CD14-positive monocyte (primary cell): ENCODE data around the gene CAPN3. TPM values are rescaled to one million over a fixed set of nuclear protein-coding genes. Genes with fewer than 3 reads are reported as not detected.

ENCODE experiments used
- DNase-seq, 3 donors: peaks; one replicate each; pipeline ENCODE4 v3.0.0-alpha.2; 2011 to 2022
- H2AFZ ChIP-seq: 2 replicates; pipeline ENCODE4 v1.6.0; 2012; ENCODE audit warnings: mild to moderate bottlenecking, low read depth, low read length, inconsistent platforms; ENCODE audit not compliant: insufficient read depth, poor library complexity, severe bottlenecking
- H3K27ac ChIP-seq, 2 donors: 1 replicate in 1 of 2; 2 replicates in 1 of 2; pipeline ENCODE4 v1.5.1; 2012 to 2013; ENCODE audit warnings: low read length in 2 of 2, control low read depth in 1 of 2, inconsistent platforms in 1 of 2, low read depth in 1 of 2, mild to moderate bottlenecking in 1 of 2
- H3K27me3 ChIP-seq, 2 donors: one replicate each; pipeline versions ENCODE4 v1.6.0 to v1.6.1; 2011 to 2013; ENCODE audit warnings: low read length in 2 of 2; ENCODE audit not compliant: control insufficient read depth in 2 of 2, insufficient read depth in 2 of 2
- H3K36me3 ChIP-seq, 2 donors: replicated peaks in 1 of 2; 1 replicate in 1 of 2; 2 replicates in 1 of 2; pipeline versions ENCODE4 v1.5.1 to v1.6.1; 2012 to 2013; ENCODE audit warnings: low read length in 2 of 2, control low read depth in 1 of 2, inconsistent platforms in 1 of 2, mild to moderate bottlenecking in 1 of 2; ENCODE audit not compliant: insufficient read depth in 2 of 2, control insufficient read depth in 1 of 2
- H3K4me1 ChIP-seq, 2 donors: 1 replicate in 1 of 2; 2 replicates in 1 of 2; pipeline versions ENCODE4 v1.5.1 to v1.6.1; 2012 to 2013; ENCODE audit warnings: low read length in 2 of 2, control low read depth in 1 of 2, inconsistent platforms in 1 of 2, mild to moderate bottlenecking in 1 of 2, moderate library complexity in 1 of 2; ENCODE audit not compliant: insufficient read depth in 2 of 2, control insufficient read depth in 1 of 2
- H3K4me2 ChIP-seq: replicated peaks from 2 replicates; pipeline ENCODE3; 2012; ENCODE audit warnings: low read length, moderate library complexity, mild to moderate bottlenecking; ENCODE audit not compliant: poor library complexity, severe bottlenecking; ENCODE audit errors: extremely low read depth
- H3K4me3 ChIP-seq, 3 experiments: fragments of 200-600 bp in 1 of 3; sonication (generic) in 1 of 3; replicated peaks in 1 of 3; 1 replicate in 2 of 3; 2 replicates in 1 of 3; pipeline ENCODE4 v1.5.1; 2011 to 2013; ENCODE audit warnings: low read length in 3 of 3, mild to moderate bottlenecking in 3 of 3, control low read depth in 2 of 3, low read depth in 2 of 3, inconsistent platforms in 1 of 3, moderate library complexity in 1 of 3
- H3K79me2 ChIP-seq: 2 replicates; pipeline ENCODE4 v1.6.0; 2012; ENCODE audit warnings: mild to moderate bottlenecking, control low read depth, inconsistent platforms, low read length, moderate library complexity; ENCODE audit not compliant: insufficient read depth
- H3K9ac ChIP-seq: 2 replicates; pipeline ENCODE4 v1.6.0; 2017; ENCODE audit warnings: low read length, mild to moderate bottlenecking; ENCODE audit not compliant: insufficient read depth, poor library complexity, severe bottlenecking
- H3K9me3 ChIP-seq, 2 donors: replicated peaks in 1 of 2; 1 replicate in 1 of 2; 2 replicates in 1 of 2; pipeline versions ENCODE4 v1.5.1 to v1.6.1; 2012 to 2013; ENCODE audit warnings: low read length in 2 of 2, control low read depth in 1 of 2; ENCODE audit not compliant: control insufficient read depth in 1 of 2, insufficient read depth in 1 of 2
- H4K20me1 ChIP-seq: 2 replicates; pipeline ENCODE4 v1.6.0; 2012; ENCODE audit warnings: mild to moderate bottlenecking, low read length, control low read depth, moderate library complexity; ENCODE audit not compliant: insufficient read depth
- H3K27ac Mint-ChIP-seq, 7 donors: one replicate each; pipeline ENCODE4 v1.8.0; 2020; ENCODE audit warnings: mild to moderate bottlenecking in 7 of 7, mixed read lengths in 7 of 7, moderate library complexity in 6 of 7, inconsistent platforms in 2 of 7
- H3K27me3 Mint-ChIP-seq, 3 donors: one replicate each; pipeline ENCODE4 v1.8.0; 2021 to 2022; ENCODE audit warnings: low read depth in 3 of 3, mild to moderate bottlenecking in 3 of 3, mixed read lengths in 3 of 3, moderate library complexity in 3 of 3, inconsistent platforms in 1 of 3
- H3K36me3 Mint-ChIP-seq, 2 donors: one replicate each; pipeline ENCODE4 v1.8.0; 2020; ENCODE audit warnings: mixed read lengths in 2 of 2, inconsistent platforms in 1 of 2, mild to moderate bottlenecking in 1 of 2
- H3K4me1 Mint-ChIP-seq: one replicate; pipeline ENCODE4 v1.8.0; 2020; ENCODE audit warnings: mild to moderate bottlenecking, mixed read lengths
- H3K4me3 Mint-ChIP-seq, 2 donors: one replicate each; pipeline ENCODE4 v1.8.0; 2020; ENCODE audit warnings: mild to moderate bottlenecking in 2 of 2, mixed read lengths in 2 of 2, moderate library complexity in 1 of 2
- H3K9me3 Mint-ChIP-seq, 7 donors: one replicate each; pipeline ENCODE4 v1.8.0; 2020 to 2022; ENCODE audit warnings: mixed read lengths in 7 of 7, mild to moderate bottlenecking in 6 of 7, moderate library complexity in 6 of 7, inconsistent platforms in 2 of 7
- CTCF ChIP-seq: fragments of 200-600 bp; IDR thresholded peaks from one replicate; pipeline ENCODE4 v1.8.0; 2022; ENCODE audit warnings: antibody characterized with exemption, mild to moderate bottlenecking
- WGBS: methylation state at CpG from one replicate; pipeline ENCODE4 v1.1.5; 2013; ENCODE audit warnings: missing lambda C conversion rate; ENCODE audit not compliant: insufficient coverage; 5-methylcytosine and 5-hydroxymethylcytosine counted together
- intact Hi-C, 2 donors: fragments of 100-400 bp; cut with micrococcal nuclease; formaldehyde crosslinking; loops; one replicate each; pipeline versions ENCODE4 v1.15.0 to v1.15.1; 2023
- polyA plus RNA-seq, 3 donors: library from polyadenylated mRNA; depleted of rRNA in 1 of 3; unstranded in 2 of 3; stranded (reverse) in 1 of 3; fragments of 300-500 nt in 2 of 3; fragments of >200 nt in 1 of 3; fragmentation: Illumina TruSeq in 2 of 3; gene quantifications; 1 replicate in 2 of 3; 2 replicates in 1 of 3; pipeline ENCODE4 v1.2.3, GENCODE V29; 2012 to 2021

Gene CAPN3
- polyA plus RNA-seq, 3 donors: 2.9 to 76.5 (median 3.6) TPM

GRCh38 chr15:42421376-42421775 is 62.1 kb downstream of the CAPN3 start:
- Mint-ChIP-seq H3K27ac (no peak overlapping the region), H3K4me3 (no peak overlapping the region)
- TF ChIP-seq CTCF: no peak

GRCh38 chr15:42427429-42428223 is 68.3 kb downstream of the CAPN3 start:
- H3K4me1 ChIP-seq: no peaks in the 10 kb centered on the region
- H2AFZ ChIP-seq: no peak overlapping the region
- intact Hi-C loops: loop anchor here in 1 of 2 donors (10.0 kb wide), 1 partner anchor 193 kb away; no protein-coding TSS in a partner anchor
- 96% methylated on average over 3 of the region's 7 CpGs for WGBS
- peaks cover 0 to 2% (median 0%) of the 10 kb centered on the region in 3 donors for H3K27me3 Mint-ChIP-seq
- H3K4me2 ChIP-seq: no peak overlapping the region
- H3K27ac ChIP-seq: no peak overlapping the region
- no peak overlapping the region for H3K9ac ChIP-seq
- peaks cover 100% of the 10 kb centered on the region in 2 donors for H3K36me3 ChIP-seq
- no peak overlapping the region for H3K4me3 ChIP-seq
- peaks cover 88 to 98% of the 10 kb centered on the region in 2 donors for H3K36me3 Mint-ChIP-seq
- no peak for TF ChIP-seq CTCF
- H3K27me3 ChIP-seq: no peaks in the 10 kb centered on the region
- H3K9me3 ChIP-seq: no peaks in the 10 kb centered on the region
- H4K20me1 ChIP-seq: peaks cover 72% of the 10 kb centered on the region
- H3K4me3 Mint-ChIP-seq: no peak overlapping the region
- H3K79me2 ChIP-seq: no peaks in the 10 kb centered on the region
- H3K9me3 Mint-ChIP-seq: no peaks in the 10 kb centered on the region
- DNase-seq: no peak
- H3K4me1 Mint-ChIP-seq: no peaks in the 10 kb centered on the region
- no peak overlapping the region for H3K27ac Mint-ChIP-seq

More at GRCh38 chr15:42421376-42421775, 62.1 kb downstream of the CAPN3 start:
- H3K4me1 ChIP-seq: no peaks in the 10 kb centered on the region
- Mint-ChIP-seq H3K4me1 (no peaks in the 10 kb centered on the region), H3K27me3 (no peaks in the 10 kb centered on the region), H3K9me3 (no peaks in the 10 kb centered on the region), H3K36me3 (peaks cover 81 to 100% of the 10 kb centered on the region in 2 donors)
- no peak overlapping the region for H3K4me2 ChIP-seq
- H3K79me2 ChIP-seq: no peaks in the 10 kb centered on the region
- intact Hi-C loops: loop anchor here in 1 of 2 donors (10.0 kb wide), 1 partner anchor 187 kb away; no protein-coding TSS in a partner anchor
- peaks cover 80% of the 10 kb centered on the region for H4K20me1 ChIP-seq
- H3K9me3 ChIP-seq: no peaks in the 10 kb centered on the region
- H3K4me3 ChIP-seq: no peak overlapping the region
- H3K9ac ChIP-seq: no peak overlapping the region
- H3K27ac ChIP-seq: no peak overlapping the region
- no peak for DNase-seq
- WGBS: 100% methylated on average over 1 of the region's 2 CpGs
- H3K36me3 ChIP-seq: peaks cover 96 to 100% of the 10 kb centered on the region in 2 donors
- H2AFZ ChIP-seq: no peak overlapping the region
- no peaks in the 10 kb centered on the region for H3K27me3 ChIP-seq
